Uterus (tissue), 4 donors: ENCODE results near the gene ADRA2B. TPM values are rescaled to one million over a fixed set of nuclear protein-coding genes. Genes with fewer than 3 reads are reported as not detected.

Source experiments
- DNase-seq, 2 donors: peaks; one replicate each; pipeline ENCODE4 v3.0.0-alpha.2; 2019 to 2020
- H3K27ac ChIP-seq, 2 donors: fragments of 200-600 bp; sonication (generic); 1 replicate in 1 of 2; 2 replicates in 1 of 2; pipeline ENCODE4 v1.5.1; 2016 to 2018
- H3K27me3 ChIP-seq, 2 donors: fragments of 200-600 bp; sonication (generic); one replicate each; pipeline ENCODE4 v1.5.1; 2018 to 2019; ENCODE audit warnings: control low read depth in 1 of 2
- H3K36me3 ChIP-seq, 2 donors: fragments of 200-600 bp; sonication (generic); one replicate each; pipeline ENCODE4 v1.5.1; 2019; ENCODE audit warnings: control low read depth in 1 of 2
- H3K4me1 ChIP-seq, 2 donors: fragments of 200-600 bp; sonication (generic); one replicate each; pipeline ENCODE4 v1.5.1; 2018 to 2019; ENCODE audit warnings: control low read depth in 1 of 2
- H3K4me3 ChIP-seq, 2 donors: fragments of 200-600 bp; sonication (generic); 1 replicate in 1 of 2; 2 replicates in 1 of 2; pipeline ENCODE4 v1.5.1; 2018 to 2019; ENCODE audit warnings: mild to moderate bottlenecking in 1 of 2
- H3K9me3 ChIP-seq, 2 donors: fragments of 200-600 bp; sonication (generic); one replicate each; pipeline ENCODE4 v1.5.1; 2019; ENCODE audit warnings: control low read depth in 1 of 2
- CTCF ChIP-seq, 4 experiments: fragments of 200-600 bp in 2 of 4; fragments of 450-650 bp in 2 of 4; sonication (generic) in 2 of 4; IDR thresholded peaks; one replicate each; pipeline ENCODE4 v1.5.1; 2016 to 2019; ENCODE audit warnings: antibody characterized with exemption in 4 of 4, mild to moderate bottlenecking in 2 of 4, moderate library complexity in 1 of 4
- POLR2A ChIP-seq, 2 donors: fragments of 450-650 bp; IDR thresholded peaks; one replicate each; pipeline ENCODE4 v1.6.1; 2016; ENCODE audit warnings: antibody characterized with exemption in 2 of 2, mild to moderate bottlenecking in 1 of 2, moderate library complexity in 1 of 2
- intact Hi-C: fragments of 100-400 bp; cut with DNase I; formaldehyde crosslinking; loops from one replicate; pipeline ENCODE4 v1.15.1; 2023; ENCODE audit warnings: low total_unique reads
- total RNA-seq, 4 donors: library from RNA; depleted of rRNA in 3 of 4; stranded (reverse); fragments of >200 nt in 3 of 4; gene quantifications; one replicate each; pipeline versions ENCODE4 v1.1.0 to v1.2.4, GENCODE V29; 2014 to 2023
- donor health status: DM: yes; HTN: yes; CAD: no.

ADRA2B gene
- total RNA-seq, 4 donors from 2014 or later = 0.51 to 5.4 (median 2.6) TPM; not detected in 1

- intact Hi-C loops = no loop called here
- no peak for DNase-seq
- H3K4me1 ChIP-seq = no peaks in the 10 kb centered on the region
- no peak overlapping the region for H3K4me3 ChIP-seq
- H3K9me3 ChIP-seq = no peaks in the 10 kb centered on the region
- no peaks in the 10 kb centered on the region for H3K27me3 ChIP-seq
- H3K36me3 ChIP-seq = no peaks in the 10 kb centered on the region
- TF ChIP-seq POLR2A (IDR thresholded peaks at IDR 0.05) (no peak), CTCF (IDR thresholded peaks at IDR 0.05) (no peak)
- no peak overlapping the region for H3K27ac ChIP-seq
Measured at GRCh38 chr2:96129528-96130120, 13.3 kb upstream of the ADRA2B start.

- Histone ChIP-seq H3K27ac (no peak overlapping the region), H3K4me3 (no peak overlapping the region), H3K4me1 (no peaks in the 10 kb centered on the region), H3K27me3 (no peaks in the 10 kb centered on the region), H3K9me3 (no peaks in the 10 kb centered on the region), H3K36me3 (no peaks in the 10 kb centered on the region)
- no peak for TF ChIP-seq CTCF (IDR thresholded peaks at IDR 0.05)
- TF ChIP-seq POLR2A (IDR thresholded peaks at IDR 0.05) = no peak
- no peak for DNase-seq
- intact Hi-C loops = no loop called here
Measured at GRCh38 chr2:96128456-96128855, 12.1 kb upstream of the ADRA2B start.

GRCh38 chr2:96124406-96125265 lies 8.3 kb upstream of the ADRA2B start:
- Histone ChIP-seq H3K27ac (no peak overlapping the region), H3K27me3 (no peaks in the 10 kb centered on the region), H3K36me3 (no peaks in the 10 kb centered on the region), H3K4me3 (no peak overlapping the region), H3K9me3 (no peaks in the 10 kb centered on the region), H3K4me1 (no peaks in the 10 kb centered on the region)
- no peak for TF ChIP-seq CTCF (IDR thresholded peaks at IDR 0.05)
- no peak for TF ChIP-seq POLR2A (IDR thresholded peaks at IDR 0.05)
- no peak for DNase-seq
- intact Hi-C loops = no loop called here

GRCh38 chr2:96123936-96124335 lies 7.6 kb upstream of the ADRA2B start:
- TF ChIP-seq POLR2A (IDR thresholded peaks at IDR 0.05) (no peak), CTCF (IDR thresholded peaks at IDR 0.05) (no peak)
- intact Hi-C loops = no loop called here
- H3K9me3 ChIP-seq = no peaks in the 10 kb centered on the region
- no peak for DNase-seq
- H3K36me3 ChIP-seq = no peaks in the 10 kb centered on the region
- no peak overlapping the region for H3K27ac ChIP-seq
- no peak overlapping the region for H3K4me3 ChIP-seq
- no peaks in the 10 kb centered on the region for H3K4me1 ChIP-seq
- H3K27me3 ChIP-seq = no peaks in the 10 kb centered on the region

DNA sequence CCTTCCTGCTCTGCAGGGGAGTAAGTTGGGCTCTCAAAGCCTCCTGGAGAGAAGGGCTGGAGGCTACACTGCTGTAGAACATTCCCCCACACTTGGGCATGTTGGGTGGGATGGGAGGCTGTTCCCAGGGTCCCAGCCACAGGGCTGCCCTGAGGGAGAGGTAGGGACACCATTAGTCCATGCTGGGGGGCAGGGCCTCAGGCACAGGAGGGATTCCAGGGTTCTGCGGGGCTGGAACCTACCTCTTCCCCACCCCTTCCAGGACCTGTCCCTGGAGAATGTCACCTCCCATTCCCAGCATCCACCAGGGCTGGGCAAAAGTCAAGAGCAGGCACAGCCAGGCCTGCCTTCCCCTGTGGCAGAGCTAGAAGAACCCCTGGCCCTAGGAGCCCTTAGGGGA lies 6.9 kb upstream of the ADRA2B start:
- H3K4me3 ChIP-seq = no peak overlapping the region
- no peak for TF ChIP-seq POLR2A (IDR thresholded peaks at IDR 0.05)
- TF ChIP-seq CTCF (IDR thresholded peaks at IDR 0.05) = no peak
- no peak overlapping the region for H3K27ac ChIP-seq
- intact Hi-C loops = no loop called here
- no peaks in the 10 kb centered on the region for H3K27me3 ChIP-seq
- no peaks in the 10 kb centered on the region for H3K9me3 ChIP-seq
- no peaks in the 10 kb centered on the region for H3K36me3 ChIP-seq
- DNase-seq = no peak
- H3K4me1 ChIP-seq = no peaks in the 10 kb centered on the region
